Measurements from ENCODE around the gene TENM3.

TENM3 gene

DNA sequence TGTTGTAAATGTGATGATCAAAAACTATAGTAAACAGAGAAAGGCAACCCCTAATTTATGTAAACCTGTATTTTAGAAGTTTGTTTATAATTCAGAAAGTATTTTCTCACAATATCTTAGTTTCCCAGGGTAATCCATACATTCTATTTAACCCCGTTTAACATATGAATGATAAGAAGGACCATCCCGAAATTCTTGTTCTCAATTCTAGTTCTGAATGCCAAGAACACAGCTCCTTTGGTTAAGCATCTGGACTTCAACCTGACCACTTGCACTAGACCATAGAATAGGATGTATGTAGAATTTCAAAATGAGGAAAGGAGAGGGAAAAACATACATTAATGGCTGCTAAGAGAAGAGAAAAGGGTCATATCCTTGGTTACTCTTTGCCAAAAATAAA, 227.0 kb downstream of the TENM3 start:
- no peak for DNase-seq

DNA sequence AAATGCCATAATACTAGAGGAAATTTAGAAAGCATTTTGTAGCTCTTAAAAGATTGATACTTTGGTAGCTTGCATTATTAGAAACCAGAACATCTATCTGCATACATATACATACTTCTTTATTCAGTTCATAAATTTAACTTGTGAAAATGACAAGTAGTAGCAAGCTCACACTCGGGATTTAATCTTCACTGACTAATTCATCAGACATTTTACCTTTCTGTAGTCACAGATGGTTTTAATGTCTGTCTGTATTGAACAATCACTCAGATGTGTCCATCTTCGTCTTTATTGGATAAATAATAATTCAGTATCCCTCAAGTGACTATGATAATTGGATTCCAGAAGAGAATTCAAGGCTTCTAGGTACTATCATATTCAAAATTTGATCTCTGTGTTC, 232.3 kb downstream of the TENM3 start:
- DNase-seq = no peak

GRCh38 chr4:182478475-182478874, 235.3 kb downstream of the TENM3 start:
- peak; percentile 22 for DNase-seq

DNA sequence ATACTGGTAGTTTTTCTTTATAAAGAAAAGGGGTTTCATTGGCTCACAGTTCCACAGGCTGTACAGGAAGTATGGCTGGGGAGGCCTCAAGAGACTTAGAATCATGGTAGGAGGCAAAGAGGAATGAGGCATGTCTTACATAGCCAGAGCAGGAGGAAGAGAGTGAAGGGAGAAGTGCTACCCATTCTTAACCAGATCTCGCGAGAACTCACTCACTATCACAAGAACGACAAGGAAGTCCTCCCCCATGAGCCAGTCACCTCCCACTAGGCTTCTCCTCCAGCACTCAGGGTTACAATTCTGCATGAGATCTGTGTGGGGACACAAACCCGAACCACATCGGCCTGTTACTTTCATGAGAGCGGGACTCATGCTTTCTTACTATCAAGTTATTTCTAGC, 240.5 kb downstream of the TENM3 start:
- DNase-seq = no peak

DNA sequence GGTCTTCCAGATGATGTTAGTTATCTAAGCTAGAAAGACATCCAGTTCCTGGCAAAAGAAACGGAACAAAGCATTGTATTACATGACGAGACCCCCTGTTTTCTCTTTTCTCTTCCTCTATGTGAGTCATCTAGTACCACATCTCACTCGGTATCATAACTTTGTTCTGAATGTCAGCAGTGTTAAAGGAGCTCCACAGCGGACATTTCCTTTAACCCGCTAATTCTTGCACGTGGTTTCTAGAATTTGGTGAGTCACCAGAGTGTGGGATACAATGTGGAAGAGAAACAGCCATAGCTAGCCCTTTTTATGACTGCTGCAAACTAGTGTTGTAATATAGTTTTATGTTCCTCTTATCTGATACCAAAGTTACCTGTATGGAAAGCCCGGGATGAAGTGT, 243.7 kb downstream of the TENM3 start:
- DNase-seq = no peak

DNA sequence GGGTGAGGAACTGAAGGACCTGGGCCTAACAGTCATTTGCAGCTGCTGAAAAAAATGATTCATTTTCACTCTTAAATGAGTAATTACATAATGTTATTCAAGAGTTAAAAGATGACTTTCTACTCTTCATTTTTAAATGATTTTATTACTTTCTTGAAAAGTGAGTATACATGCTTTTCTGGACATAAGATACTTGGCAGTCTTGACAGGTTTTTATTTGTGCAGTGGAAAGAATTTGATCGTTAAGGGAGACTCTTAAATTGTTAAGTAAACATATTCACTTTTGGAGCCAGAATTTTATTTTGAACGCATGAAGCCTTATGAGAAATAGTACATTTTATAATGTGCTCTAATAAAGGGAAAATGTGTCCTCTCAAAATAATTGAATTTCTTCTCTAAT, 245.7 kb downstream of the TENM3 start:
- DNase-seq = no peak

DNA sequence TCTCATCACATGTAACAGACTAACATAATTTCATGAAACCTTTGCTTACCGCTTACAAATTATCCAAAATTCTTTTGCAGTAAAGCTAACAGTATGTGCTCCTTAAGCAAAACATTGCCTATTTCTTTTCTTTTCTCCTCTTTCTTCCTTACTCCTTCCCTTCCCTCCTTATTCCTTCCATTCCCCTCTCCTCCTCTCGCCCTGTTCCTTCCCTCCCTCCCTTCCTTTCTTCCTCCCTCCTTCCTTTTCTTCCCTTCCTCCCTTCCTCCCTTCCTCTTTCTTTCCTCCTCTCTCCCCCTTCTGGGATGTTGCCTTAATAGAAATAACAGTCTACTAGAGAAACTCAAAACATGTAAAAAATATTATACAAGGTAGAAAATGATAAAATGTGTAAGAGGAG, 246.4 kb downstream of the TENM3 start:
- no peak for DNase-seq

DNA sequence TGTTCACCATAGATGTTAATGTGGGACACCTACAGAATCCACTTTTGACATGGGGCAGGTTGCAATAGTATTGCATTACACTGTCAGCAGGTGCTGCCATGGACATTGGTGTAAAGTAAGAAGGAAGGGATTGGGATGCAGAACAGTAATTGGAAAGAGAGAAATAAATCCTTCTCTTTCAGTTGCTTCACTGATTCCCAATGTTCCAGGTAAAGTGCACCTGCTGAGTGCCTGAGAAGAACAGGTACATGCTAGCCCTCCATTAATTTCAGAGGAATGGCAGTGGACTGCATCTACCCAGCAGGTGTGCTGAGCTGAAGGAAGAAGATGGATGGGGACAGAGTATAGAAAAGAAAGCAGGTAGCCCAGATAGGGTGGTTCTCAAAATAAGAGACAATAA, 248.5 kb downstream of the TENM3 start:
- no peak for DNase-seq

- DNase-seq = no peak
Observed at GRCh38 chr4:182492423-182492822, 249.2 kb downstream of the TENM3 start.

- no peak for DNase-seq
Observed at GRCh38 chr4:182493377-182493776, 250.2 kb downstream of the TENM3 start.

- no peak for DNase-seq
Observed at GRCh38 chr4:182494103-182494502, 250.9 kb downstream of the TENM3 start.

DNA sequence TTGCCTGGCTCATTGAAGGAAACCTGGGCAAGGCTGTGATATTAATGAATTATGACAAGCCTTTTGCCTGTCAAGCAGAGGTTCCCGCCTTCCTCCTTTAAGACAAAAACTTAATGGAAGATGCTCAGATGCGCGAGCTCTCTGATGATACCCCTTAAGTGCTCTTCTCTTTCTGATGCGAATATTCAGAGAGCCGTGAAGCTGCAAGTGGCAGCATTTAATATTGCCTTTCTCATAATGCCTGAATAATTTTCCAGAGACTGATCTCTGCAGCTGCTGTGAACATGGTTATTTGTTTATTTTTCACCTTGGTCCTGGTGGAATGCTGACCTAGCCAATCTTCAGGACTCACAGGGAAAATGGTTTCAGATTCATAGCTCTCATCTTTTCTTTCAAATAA, 251.8 kb downstream of the TENM3 start:
- DNase-seq = no peak

GRCh38 chr4:182495645-182496385, 252.6 kb downstream of the TENM3 start:
- no peak for DNase-seq

DNA sequence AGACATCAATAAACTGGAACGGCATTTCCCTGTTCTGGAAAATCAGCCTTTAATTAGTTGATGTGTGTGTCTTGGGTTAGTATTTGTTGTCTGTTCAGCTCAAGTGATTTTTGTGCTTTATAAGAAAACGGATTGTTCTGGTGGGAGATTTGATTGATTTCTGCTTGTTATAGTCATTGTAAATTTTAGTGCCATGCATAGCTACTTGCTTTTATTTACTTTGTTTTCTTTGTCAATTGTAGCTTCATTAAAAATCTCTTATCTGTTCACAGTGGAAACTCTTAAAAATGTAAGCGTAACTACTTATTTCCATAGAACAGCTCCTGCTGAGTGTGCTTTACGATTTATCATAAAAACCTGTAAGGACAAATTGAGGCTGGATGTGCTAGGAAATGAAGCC, 253.2 kb downstream of the TENM3 start:
- no peak for DNase-seq

DNA sequence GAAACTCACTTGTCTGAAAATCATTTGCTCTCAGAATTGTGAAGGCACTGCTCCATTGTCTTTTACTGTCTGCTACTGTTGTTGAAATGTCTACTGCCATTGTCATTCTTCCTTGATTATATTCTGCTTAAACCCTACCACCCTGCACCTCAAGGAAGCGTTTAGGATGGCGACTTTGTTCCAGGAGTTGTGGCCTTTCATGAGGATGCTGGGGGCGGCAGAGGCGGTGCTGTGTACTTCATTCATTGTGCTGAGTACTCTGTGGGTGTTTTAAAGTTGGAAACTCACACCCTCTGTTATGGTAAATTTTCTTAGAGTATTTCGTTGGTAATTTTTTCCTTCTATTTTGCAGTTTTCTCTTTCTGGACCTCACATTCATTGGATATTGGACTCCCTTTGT, 258.9 kb downstream of the TENM3 start:
- DNase-seq = no peak

DNA sequence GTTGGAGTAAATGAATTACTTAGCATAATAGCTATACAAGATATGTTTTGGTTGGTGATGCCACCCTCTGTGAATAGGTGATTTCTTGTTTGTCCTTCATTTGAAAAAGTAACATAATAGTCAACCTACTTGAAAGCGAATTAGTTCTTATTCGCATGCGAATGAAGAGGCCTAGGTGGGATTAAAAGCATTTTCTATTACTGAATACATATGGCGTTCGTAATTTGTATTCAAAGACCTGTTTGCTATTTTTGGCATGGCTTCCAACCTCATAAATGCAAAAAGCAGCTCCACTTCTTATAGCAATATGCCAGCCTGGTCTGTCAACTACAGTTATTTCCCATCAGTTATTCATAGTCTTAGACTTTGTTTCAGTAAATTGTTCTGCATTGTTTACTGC, 261.3 kb downstream of the TENM3 start:
- DNase-seq = no peak

DNA sequence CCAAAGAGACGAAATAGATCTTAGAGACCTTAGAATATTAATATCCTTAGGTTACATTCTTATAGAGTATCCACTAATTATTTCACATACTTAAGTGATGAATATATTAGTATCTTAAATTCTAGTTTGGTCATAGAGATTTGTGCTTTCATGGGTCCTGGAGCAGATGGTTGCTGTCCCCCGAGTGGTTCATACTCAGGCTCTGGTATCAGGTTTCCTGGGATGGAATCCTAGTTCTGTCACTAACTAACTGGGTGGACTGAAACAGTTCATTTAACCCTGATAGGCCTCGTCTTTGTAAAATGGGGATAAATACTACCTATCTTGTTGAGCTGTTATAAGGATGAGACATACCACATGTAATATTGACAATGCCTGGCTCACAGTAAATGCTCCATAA, 264.6 kb downstream of the TENM3 start:
- no peak for DNase-seq

GRCh38 chr4:182510836-182511235, 267.6 kb downstream of the TENM3 start:
- no peak for DNase-seq

DNA sequence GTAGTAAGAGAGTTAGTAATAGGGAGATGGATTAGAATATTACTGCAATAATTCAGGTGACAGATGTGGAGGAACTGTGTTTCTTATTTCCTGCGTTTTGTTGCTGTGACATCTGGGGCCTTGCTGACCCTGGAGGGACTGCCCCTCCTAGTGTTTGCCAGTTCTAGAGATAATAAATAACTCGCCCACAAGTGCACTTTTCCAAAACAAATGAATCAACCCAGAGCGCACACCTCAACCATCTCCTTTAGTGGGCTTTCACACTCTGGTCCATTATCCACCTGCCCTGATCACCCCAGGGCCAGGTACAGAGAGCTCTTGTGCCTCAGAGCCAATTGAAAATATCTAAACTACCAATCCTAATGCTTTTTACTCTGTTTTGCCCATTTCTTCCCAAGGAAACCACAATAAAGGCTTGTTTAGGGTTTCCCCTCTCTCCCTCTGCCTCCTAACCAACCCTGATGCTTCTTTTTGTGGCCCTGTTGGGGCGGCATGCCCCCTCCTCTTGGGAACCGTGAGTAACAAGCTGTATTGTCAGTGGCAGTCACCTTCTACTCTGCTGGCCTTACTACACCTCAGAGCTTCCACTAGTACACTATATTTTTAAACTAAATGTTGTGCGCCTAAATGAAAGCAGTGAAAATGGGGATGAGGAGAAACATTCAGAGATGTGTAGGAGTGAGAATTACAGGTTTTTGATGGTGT, 270.5 kb downstream of the TENM3 start:
- DNase-seq = no peak

DNA sequence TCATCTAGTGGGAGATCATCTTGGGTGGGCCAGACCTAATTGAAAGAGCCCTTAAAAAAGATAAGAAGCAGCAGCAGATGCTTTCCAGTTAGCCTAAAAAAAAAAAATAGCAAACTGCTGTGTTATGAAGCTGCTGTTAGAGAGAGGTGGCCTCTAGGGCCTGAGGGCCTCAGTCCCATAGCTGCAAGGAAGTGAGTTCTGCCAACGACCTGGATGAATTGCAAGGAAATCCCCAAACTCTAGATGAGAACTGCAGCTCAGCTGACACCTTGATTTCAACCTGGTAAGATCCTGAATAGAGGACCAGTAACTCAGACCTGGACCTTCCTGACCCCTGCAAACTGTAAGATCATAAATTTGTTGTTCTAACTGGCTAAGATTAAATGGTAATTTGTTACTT, 275.2 kb downstream of the TENM3 start:
- DNase-seq = no peak

DNA sequence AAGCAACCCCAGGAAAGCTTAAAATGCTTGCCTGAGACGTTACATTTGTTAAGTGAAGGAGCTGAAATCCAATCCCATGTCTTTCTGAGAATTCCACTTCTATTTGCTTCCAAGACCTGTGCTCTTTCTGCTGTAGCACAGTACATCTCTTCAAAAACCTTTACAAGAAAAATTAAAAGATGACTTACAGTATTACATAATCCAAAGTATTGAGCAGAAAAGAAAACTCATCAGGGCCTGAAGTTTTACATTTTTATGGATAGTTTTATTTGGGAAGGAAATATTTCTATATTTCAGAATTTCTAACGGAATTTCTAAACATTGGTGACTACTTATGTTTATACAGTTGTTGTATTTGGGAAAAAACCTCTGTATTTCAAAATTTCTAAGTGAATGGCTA, 276.3 kb downstream of the TENM3 start:
- no peak for DNase-seq

- DNase-seq = no peak
Observed at GRCh38 chr4:182521011-182521410, 277.8 kb downstream of the TENM3 start.

GRCh38 chr4:182528819-182529218, 285.6 kb downstream of the TENM3 start:
- no peak for DNase-seq

DNA sequence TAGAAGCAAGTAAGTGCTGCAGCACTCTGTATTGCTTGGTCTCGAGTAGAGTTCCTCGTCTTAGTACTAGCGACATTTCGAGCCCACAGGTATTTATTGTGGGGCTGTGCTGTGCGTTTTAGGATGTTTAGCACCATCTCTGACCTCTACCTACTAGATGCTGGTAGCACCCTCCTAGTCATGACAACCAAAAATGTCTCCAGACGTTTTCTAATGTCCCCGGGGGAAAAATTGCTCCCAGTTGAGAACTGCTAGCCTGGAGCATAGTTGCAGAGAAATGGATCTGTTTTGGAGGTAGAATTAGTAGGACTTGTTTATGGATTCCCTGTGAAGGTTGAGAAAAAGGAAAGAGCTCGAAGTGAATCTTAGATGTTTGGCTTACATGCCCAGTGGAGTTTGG, 287.2 kb downstream of the TENM3 start:
- DNase-seq = no peak

All from CD4-positive, alpha-beta T cell treated with Interleukin-10 for 1 hour (primary cell).